PFSK-1 (cell line): ENCODE data around the gene LTA4H.

ENCODE experiments used
- FOXP2 ChIP-seq: optimal IDR thresholded peaks from 2 replicates; pipeline ENCODE3; 2011; ENCODE audit warnings: borderline replicate concordance, control low read depth, inconsistent platforms; ENCODE audit not compliant: insufficient read depth; ENCODE audit errors: extremely low read length, extremely low read depth
- POLR2AphosphoS5 ChIP-seq: IDR thresholded peaks from 2 replicates; pipeline ENCODE4 v1.6.1; 2012; ENCODE audit warnings: low read depth, mild to moderate bottlenecking, control low read depth, low read length, moderate library complexity
- REST ChIP-seq, 2 experiments: IDR thresholded peaks; 2 replicates each; pipeline versions ENCODE4 v1.6.1 to v1.8.0; 2011 to 2012; ENCODE audit warnings: low read depth in 2 of 2, low read length in 2 of 2, control low read depth in 1 of 2, inconsistent platforms in 1 of 2, mild to moderate bottlenecking in 1 of 2, moderate library complexity in 1 of 2; ENCODE audit not compliant: insufficient read depth in 1 of 2
- SIN3A ChIP-seq: IDR thresholded peaks from 2 replicates; pipeline ENCODE4 v1.6.1; 2012; ENCODE audit warnings: mild to moderate bottlenecking, low read length, moderate library complexity, borderline replicate concordance; ENCODE audit not compliant: insufficient read depth
- TAF1 ChIP-seq: IDR thresholded peaks from 2 replicates; pipeline ENCODE4 v1.6.1; 2012; ENCODE audit warnings: low read length, control low read depth, borderline replicate concordance; ENCODE audit not compliant: insufficient read depth

Gene LTA4H

GRCh38 chr12:96061864-96062453, 26.6 kb upstream of the LTA4H start:
- TF ChIP-seq POLR2AphosphoS5: no peak
- TF ChIP-seq TAF1: no peak
- no peak for TF ChIP-seq SIN3A
- TF ChIP-seq FOXP2: no peak
- no peak for TF ChIP-seq REST (IDR thresholded peaks at IDR 0.05; ENCODE audit: insufficient read depth in 1 of 2, low read depth in 2 of 2, low read length in 2 of 2)

- no peak for TF ChIP-seq SIN3A
- TF ChIP-seq FOXP2: no peak
- no peak for TF ChIP-seq POLR2AphosphoS5
- no peak for TF ChIP-seq TAF1
- TF ChIP-seq REST (IDR thresholded peaks at IDR 0.05; ENCODE audit: insufficient read depth in 1 of 2, low read depth in 2 of 2, low read length in 2 of 2): no peak
These were observed 25.9 kb upstream of the LTA4H start for GRCh38 chr12:96061323-96061722.

- TF ChIP-seq REST (IDR thresholded peaks at IDR 0.05; ENCODE audit: insufficient read depth in 1 of 2, low read depth in 2 of 2, low read length in 2 of 2): no peak
- TF ChIP-seq POLR2AphosphoS5: no peak
- no peak for TF ChIP-seq FOXP2
- TF ChIP-seq TAF1: no peak
- no peak for TF ChIP-seq SIN3A
These were observed 24.7 kb upstream of the LTA4H start for GRCh38 chr12:96060041-96060440.

GRCh38 chr12:96057986-96058553, 22.7 kb upstream of the LTA4H start:
- TF ChIP-seq FOXP2 (no peak), TAF1 (no peak), SIN3A (no peak), REST (IDR thresholded peaks at IDR 0.05; ENCODE audit: insufficient read depth in 1 of 2, low read depth in 2 of 2, low read length in 2 of 2) (no peak), POLR2AphosphoS5 (no peak)
